GM12878 (cell line): ENCODE results near the gene UBE2F. TPM values are rescaled to one million over a fixed set of nuclear protein-coding genes. Genes with fewer than 3 reads are reported as not detected.
A peak's percentile ranks its signal among the peaks of the same experiment; 100 is the strongest.

Source experiments
- ATAC-seq: fragments of 200-7000 bp; cut with Tn5 transposase; 3 replicates; pipeline ENCODE4 v1.9.1; 2020; ENCODE audit warnings: mild to moderate bottlenecking, moderate library complexity
- BruUV-seq: library from RNA; stranded (reverse); fragments of 400-500 nt; replicated peaks from 2 replicates; lab custom pipeline; 2021; lab: Mats Ljungman, UMichigan
- CTCF ChIA-PET: fragments of 300-600 bp; sonication (Branson Sonifier 250); formaldehyde crosslinking; extraction: SDS; loops from one replicate; lab custom pipeline; 2021; ENCODE audit warnings: inconsistent platforms; lab: Yijun Ruan, JAX
- POLR2A ChIA-PET: fragments of 350-600 bp; formaldehyde crosslinking; extraction: SDS; loops from one replicate; lab custom pipeline; 2021; ENCODE audit warnings: inconsistent platforms; lab: Charles Lee
- RAD21 ChIA-PET: fragments of 300-600 bp; sonication (Branson Sonifier 250); formaldehyde crosslinking; loops from one replicate; lab custom pipeline; 2023; ENCODE audit warnings: antibody characterized with exemption; ENCODE audit not compliant: unreplicated experiment; lab: Charles Lee
- SMC1A ChIA-PET: fragments of 300-600 bp; sonication (Branson Sonifier 250); formaldehyde crosslinking; loops from one replicate; lab custom pipeline; 2023; ENCODE audit not compliant: unreplicated experiment, uncharacterized antibody; lab: Charles Lee
- DNase-seq: peaks from one replicate; pipeline ENCODE4 v3.0.0-alpha.2; 2011; ENCODE audit warnings: low read depth, low spot score
- FAIRE-seq: peaks from 3 replicates; lab custom pipeline; 2011; peaks lifted over from hg19 to GRCh38; lab: Jason Lieb, UNC
- H2AFZ ChIP-seq: 2 replicates; pipeline ENCODE4 v1.6.0; 2011; ENCODE audit warnings: low read depth, low read length, control low read depth; ENCODE audit not compliant: control insufficient read depth
- H3K27ac ChIP-seq: 2 replicates; pipeline ENCODE4 v1.5.1; 2011; ENCODE audit warnings: control low read depth; ENCODE audit not compliant: control insufficient read depth, insufficient read depth
- H3K27me3 ChIP-seq, 2 experiments: replicated peaks in 1 of 2; 2 replicates each; pipeline versions ENCODE4 v1.6.0 to v1.6.1; 2011; ENCODE audit warnings: low read length in 1 of 2; ENCODE audit not compliant: control insufficient read depth in 2 of 2, insufficient read depth in 2 of 2
- H3K36me3 ChIP-seq, 2 experiments: 2 replicates each; pipeline ENCODE4 v1.5.1; 2011; ENCODE audit warnings: low read length in 1 of 2; ENCODE audit not compliant: control insufficient read depth in 2 of 2, insufficient read depth in 2 of 2
- H3K4me1 ChIP-seq: 2 replicates; pipeline ENCODE4 v1.6.1; 2011; ENCODE audit warnings: mild to moderate bottlenecking, low read length, moderate library complexity, mixed read lengths; ENCODE audit not compliant: control insufficient read depth, insufficient read depth
- H3K4me2 ChIP-seq: 2 replicates; pipeline ENCODE4 v1.6.0; 2011; ENCODE audit warnings: control low read depth; ENCODE audit not compliant: control insufficient read depth, insufficient read depth
- H3K4me3 ChIP-seq: fragments of 200-600 bp; sonication (generic); 2 replicates; pipeline ENCODE4 v1.5.1; 2016
- H3K79me2 ChIP-seq: 2 replicates; pipeline ENCODE4 v1.6.0; 2011; ENCODE audit warnings: low read length; ENCODE audit not compliant: control insufficient read depth, insufficient read depth
- H3K9ac ChIP-seq: 2 replicates; pipeline ENCODE4 v1.8.0; 2011; ENCODE audit warnings: low read length, control low read depth, mixed read lengths; ENCODE audit not compliant: control insufficient read depth, insufficient read depth
- H3K9me3 ChIP-seq: replicated peaks from 3 replicates; pipeline ENCODE4 v1.5.1; 2011; ENCODE audit warnings: mild to moderate bottlenecking, low read length; ENCODE audit not compliant: control insufficient read depth, insufficient read depth
- H4K20me1 ChIP-seq: 2 replicates; pipeline ENCODE4 v1.6.0; 2011; ENCODE audit not compliant: control insufficient read depth, insufficient read depth
- CEBPB ChIP-seq, 2 experiments: fragments of 150-350 bp in 1 of 2; IDR thresholded peaks; 2 replicates each; pipeline ENCODE4 v1.6.1; 2012 to 2014; ENCODE audit warnings: low read depth in 2 of 2, low read length in 2 of 2, borderline replicate concordance in 1 of 2, inconsistent platforms in 1 of 2
- DPF2 ChIP-seq: fragments of 450-650 bp; IDR thresholded peaks from 2 replicates; pipeline ENCODE4 v1.6.1; 2017; ENCODE audit warnings: mild to moderate bottlenecking
- EED ChIP-seq: sonication (generic); IDR thresholded peaks from 2 replicates; pipeline ENCODE4 v1.6.1; 2016; ENCODE audit warnings: antibody characterized with exemption, low read depth
- ETV6 ChIP-seq, 2 experiments: fragments of 450-650 bp in 1 of 2; IDR thresholded peaks in 1 of 2; conservative IDR thresholded peaks in 1 of 2; 2 replicates each; pipeline ENCODE4 v1.6.1; 2014; ENCODE audit warnings: antibody characterized with exemption in 1 of 2, borderline replicate concordance in 1 of 2, low read depth in 1 of 2, mild to moderate bottlenecking in 1 of 2, moderate library complexity in 1 of 2
- HCFC1 ChIP-seq: fragments of 150-350 bp; IDR thresholded peaks from 2 replicates; pipeline ENCODE4 v1.6.1; 2014; ENCODE audit warnings: low read length
- NR2C2 ChIP-seq: IDR thresholded peaks from 2 replicates; pipeline ENCODE4 v1.6.1; 2011; ENCODE audit warnings: borderline replicate concordance, low read depth; ENCODE audit not compliant: control insufficient read depth, insufficient read length
- PML ChIP-seq: IDR thresholded peaks from 2 replicates; pipeline ENCODE4 v1.6.1; 2012; ENCODE audit warnings: low read length, inconsistent platforms
- WGBS: methylation state at CpG from one replicate; pipeline ENCODE4 v1.1.6; 2016; ENCODE audit warnings: low lambda C conversion rate; ENCODE audit not compliant: insufficient replicate concordance, insufficient coverage; ENCODE audit errors: missing lambda C conversion rate; 5-methylcytosine and 5-hydroxymethylcytosine counted together
- in situ Hi-C: fragments of 300-500 bp; cut with MboI; formaldehyde crosslinking; loops from 9 replicates; pipeline ENCODE4 v1.14.3; 2018; ENCODE audit warnings: mixed read lengths
- intact Hi-C: fragments of 100-400 bp; cut with micrococcal nuclease; formaldehyde crosslinking; loops from one replicate; pipeline ENCODE4 v1.14.2; 2022; ENCODE audit not compliant: unreplicated experiment
- polyA plus RNA-seq, 11 experiments: library from polyadenylated mRNA; depleted of rRNA in 4 of 11; unstranded in 6 of 11; stranded (reverse) in 5 of 11; fragments of >200 nt; fragmentation: Nextera tagmentation in 4 of 11; fragmentation: Illumina TruSeq in 1 of 11; extraction: Ambion mirVana in 4 of 11; extraction: Trizol in 1 of 11; gene quantifications; 1 replicate in 1 of 11; 2 replicates in 10 of 11; pipeline versions ENCODE4 v1.2.1 to v1.2.3, GENCODE V29; 2011 to 2016; ENCODE audit warnings: inconsistent platforms in 2 of 11, missing spikeins in 2 of 11, low read depth in 1 of 11
- total RNA-seq, 4 experiments: library from RNA; depleted of rRNA in 3 of 4; stranded (reverse); fragments of >200 nt in 3 of 4; fragmentation: Illumina TruSeq in 1 of 4; extraction: Trizol in 1 of 4; gene quantifications; 2 replicates each; pipeline versions ENCODE4 v1.2.1 to v1.2.3, GENCODE V29; 2013 to 2021
- TF ChIP-seq, protein P1 (sequence below): IDR thresholded peaks from 2 replicates; pipeline ENCODE4 v1.6.1; 2012; ENCODE audit warnings: improper control_type of control experiment, low read depth, low read length; ENCODE audit not compliant: insufficient replicate concordance

The UBE2F gene
- total and polyA plus RNA-seq, 10 of the 15 experiments (the other 5 are each of a cell fraction or from before 2014, with no cell fraction given), result 12.3 to 64.4 (median 31.5) TPM

DNA sequence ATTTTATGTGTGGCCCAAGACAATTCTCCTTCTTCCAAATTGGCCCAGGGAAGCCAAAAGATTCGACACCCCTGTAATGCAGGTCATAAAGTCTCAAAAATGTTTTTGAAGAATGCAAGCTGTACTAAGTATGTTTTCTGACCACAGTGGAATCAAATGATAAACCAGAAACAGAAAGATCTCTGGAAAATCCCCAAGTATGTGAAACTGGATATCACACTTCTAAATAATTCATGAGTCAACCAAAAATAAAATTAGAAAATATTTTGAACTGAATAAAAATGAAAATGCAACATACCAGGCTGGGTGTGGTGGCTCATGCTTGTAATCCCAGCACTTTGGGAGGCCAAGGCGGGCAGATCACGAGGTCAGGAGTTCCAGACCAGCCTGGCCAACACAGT is 34.1 kb upstream of the UBE2F start:
- ChIA-PET POLR2A (no interaction called here), RAD21 (interaction anchor here (0.9 to 1.6 kb wide), 2 partner anchors 28 to 31 kb away, joined by 3 to 4 read pairs; no protein-coding TSS in a partner anchor), SMC1A (interaction anchor here (0.6 to 1.0 kb wide), 2 partner anchors 39 to 136 kb away, joined by 3 read pairs; no protein-coding TSS in a partner anchor), CTCF (interaction anchor here (0.6 to 1.4 kb wide), 3 partner anchors 9 to 205 kb away, joined by 3 to 5 read pairs (median 4); no protein-coding TSS in a partner anchor)
- Histone ChIP-seq H3K27ac (no peak overlapping the region), H3K79me2 (no peaks in the 10 kb centered on the region), H3K36me3 (no peaks in the 10 kb centered on the region), H3K27me3 (no peaks in the 10 kb centered on the region), H3K9me3 (no peaks in the 10 kb centered on the region; the same call in 2 of the 3 replicates), H4K20me1 (no peaks in the 10 kb centered on the region), H3K4me3 (no peak overlapping the region), H2AFZ (no peak overlapping the region), H3K4me1 (peaks cover 4% of the 10 kb centered on the region; the same call in 1 of the 2 replicates), H3K4me2 (no peak overlapping the region), H3K9ac (no peak overlapping the region)
- intact Hi-C loops (no loop called here), in situ Hi-C loops (no loop called here)
- TF ChIP-seq PML, result no peak
- no peak for TF ChIP-seq EED
- no peak for TF ChIP-seq NR2C2
- TF ChIP-seq DPF2, result no peak
- no peak for TF ChIP-seq HCFC1
- TF ChIP-seq ETV6 (conservative IDR thresholded peaks at IDR 0.05 in 1 of 2, IDR thresholded peaks at IDR 0.05 in 1 of 2; ENCODE audit: borderline replicate concordance in 1 of 2, low read depth in 1 of 2), result no peak
- TF ChIP-seq CEBPB (IDR thresholded peaks at IDR 0.05; ENCODE audit: borderline replicate concordance in 1 of 2, low read depth in 2 of 2, low read length in 2 of 2), result no peak
- TF ChIP-seq, protein P1, sequence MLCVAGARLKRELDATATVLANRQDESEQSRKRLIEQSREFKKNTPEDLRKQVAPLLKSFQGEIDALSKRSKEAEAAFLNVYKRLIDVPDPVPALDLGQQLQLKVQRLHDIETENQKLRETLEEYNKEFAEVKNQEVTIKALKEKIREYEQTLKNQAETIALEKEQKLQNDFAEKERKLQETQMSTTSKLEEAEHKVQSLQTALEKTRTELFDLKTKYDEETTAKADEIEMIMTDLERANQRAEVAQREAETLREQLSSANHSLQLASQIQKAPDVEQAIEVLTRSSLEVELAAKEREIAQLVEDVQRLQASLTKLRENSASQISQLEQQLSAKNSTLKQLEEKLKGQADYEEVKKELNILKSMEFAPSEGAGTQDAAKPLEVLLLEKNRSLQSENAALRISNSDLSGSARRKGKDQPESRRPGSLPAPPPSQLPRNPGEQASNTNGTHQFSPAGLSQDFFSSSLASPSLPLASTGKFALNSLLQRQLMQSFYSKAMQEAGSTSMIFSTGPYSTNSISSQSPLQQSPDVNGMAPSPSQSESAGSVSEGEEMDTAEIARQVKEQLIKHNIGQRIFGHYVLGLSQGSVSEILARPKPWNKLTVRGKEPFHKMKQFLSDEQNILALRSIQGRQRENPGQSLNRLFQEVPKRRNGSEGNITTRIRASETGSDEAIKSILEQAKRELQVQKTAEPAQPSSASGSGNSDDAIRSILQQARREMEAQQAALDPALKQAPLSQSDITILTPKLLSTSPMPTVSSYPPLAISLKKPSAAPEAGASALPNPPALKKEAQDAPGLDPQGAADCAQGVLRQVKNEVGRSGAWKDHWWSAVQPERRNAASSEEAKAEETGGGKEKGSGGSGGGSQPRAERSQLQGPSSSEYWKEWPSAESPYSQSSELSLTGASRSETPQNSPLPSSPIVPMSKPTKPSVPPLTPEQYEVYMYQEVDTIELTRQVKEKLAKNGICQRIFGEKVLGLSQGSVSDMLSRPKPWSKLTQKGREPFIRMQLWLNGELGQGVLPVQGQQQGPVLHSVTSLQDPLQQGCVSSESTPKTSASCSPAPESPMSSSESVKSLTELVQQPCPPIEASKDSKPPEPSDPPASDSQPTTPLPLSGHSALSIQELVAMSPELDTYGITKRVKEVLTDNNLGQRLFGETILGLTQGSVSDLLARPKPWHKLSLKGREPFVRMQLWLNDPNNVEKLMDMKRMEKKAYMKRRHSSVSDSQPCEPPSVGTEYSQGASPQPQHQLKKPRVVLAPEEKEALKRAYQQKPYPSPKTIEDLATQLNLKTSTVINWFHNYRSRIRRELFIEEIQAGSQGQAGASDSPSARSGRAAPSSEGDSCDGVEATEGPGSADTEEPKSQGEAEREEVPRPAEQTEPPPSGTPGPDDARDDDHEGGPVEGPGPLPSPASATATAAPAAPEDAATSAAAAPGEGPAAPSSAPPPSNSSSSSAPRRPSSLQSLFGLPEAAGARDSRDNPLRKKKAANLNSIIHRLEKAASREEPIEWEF, result no peak
- ATAC-seq, result peak; percentile 69
- DNase-seq, result no peak
- BruUV-seq, result no TSS peak
- 9% methylated on average over 3 of the region's 3 CpGs for WGBS
- FAIRE-seq, result no peak
